Mesenchymal stem cell (in vitro differentiated cells and primary cell): ENCODE measurements around the gene GALNT13.

ENCODE experiments used
- DNase-seq: peaks from one replicate; pipeline ENCODE4 v3.0.0-alpha.2; 2013
- H2AFZ ChIP-seq: one replicate; pipeline ENCODE4 v1.6.1; 2013; ENCODE audit warnings: low read depth, mild to moderate bottlenecking, control low read depth, inconsistent platforms, low read length, moderate library complexity
- H2AK5ac ChIP-seq: 2 replicates; pipeline ENCODE4 v1.6.1; 2013; ENCODE audit warnings: low read length, moderate library complexity, mild to moderate bottlenecking, inconsistent platforms; ENCODE audit not compliant: severe bottlenecking
- H2BK120ac ChIP-seq: one replicate; pipeline ENCODE4 v1.6.1; 2013; ENCODE audit warnings: low read depth, mild to moderate bottlenecking, inconsistent platforms, low read length, moderate library complexity
- H2BK12ac ChIP-seq, 2 experiments: one replicate each; pipeline ENCODE4 v1.6.1; 2013; ENCODE audit warnings: inconsistent platforms in 2 of 2, low read length in 2 of 2, mild to moderate bottlenecking in 2 of 2, moderate library complexity in 2 of 2, control low read depth in 1 of 2
- H2BK15ac ChIP-seq: one replicate; pipeline ENCODE4 v1.6.1; 2013; ENCODE audit warnings: mild to moderate bottlenecking, low read depth, inconsistent platforms; ENCODE audit not compliant: poor library complexity, severe bottlenecking
- H2BK5ac ChIP-seq: 2 replicates; pipeline ENCODE4 v1.6.1; 2013; ENCODE audit warnings: low read depth, mild to moderate bottlenecking, low read length, control low read depth, inconsistent platforms; ENCODE audit not compliant: poor library complexity, severe bottlenecking
- H3K14ac ChIP-seq, 2 experiments: one replicate each; pipeline ENCODE4 v1.6.1; 2013; ENCODE audit warnings: inconsistent platforms in 2 of 2, low read length in 2 of 2, control low read depth in 1 of 2, mild to moderate bottlenecking in 1 of 2, moderate library complexity in 1 of 2
- H3K18ac ChIP-seq, 2 experiments: one replicate each; pipeline ENCODE4 v1.6.1; 2013; ENCODE audit warnings: inconsistent platforms in 2 of 2, low read length in 2 of 2, control low read depth in 1 of 2, low read depth in 1 of 2, mild to moderate bottlenecking in 1 of 2
- H3K23ac ChIP-seq, 2 experiments: one replicate each; pipeline ENCODE4 v1.6.1; 2013; ENCODE audit warnings: inconsistent platforms in 2 of 2, low read length in 2 of 2, mild to moderate bottlenecking in 2 of 2, moderate library complexity in 2 of 2, control low read depth in 1 of 2
- H3K27ac ChIP-seq: 2 replicates; pipeline ENCODE4 v1.5.1; 2013; ENCODE audit warnings: mild to moderate bottlenecking, moderate library complexity, low read length, control low read depth, inconsistent platforms; ENCODE audit not compliant: poor library complexity, severe bottlenecking
- H3K27me3 ChIP-seq, 2 experiments: 2 replicates each; pipeline versions ENCODE4 v1.6.1 to v1.7.0; 2013; ENCODE audit warnings: low read length in 2 of 2, mild to moderate bottlenecking in 2 of 2, moderate library complexity in 2 of 2, control low read depth in 1 of 2, inconsistent platforms in 1 of 2; ENCODE audit not compliant: control insufficient read depth in 1 of 2, insufficient read depth in 1 of 2
- H3K36me3 ChIP-seq, 2 experiments: 2 replicates each; pipeline versions ENCODE4 v1.6.1 to v1.7.0; 2013; ENCODE audit warnings: low read length in 2 of 2, control low read depth in 1 of 2, inconsistent platforms in 1 of 2, low read depth in 1 of 2, mild to moderate bottlenecking in 1 of 2; ENCODE audit not compliant: insufficient read depth in 2 of 2, control insufficient read depth in 1 of 2
- H3K4ac ChIP-seq, 2 experiments: one replicate each; pipeline ENCODE4 v1.6.1; 2013; ENCODE audit warnings: inconsistent platforms in 2 of 2, low read length in 2 of 2, mild to moderate bottlenecking in 2 of 2, moderate library complexity in 2 of 2, control low read depth in 1 of 2, low read depth in 1 of 2
- H3K4me1 ChIP-seq: 2 replicates; pipeline ENCODE4 v1.6.1; 2013; ENCODE audit warnings: low read depth, low read length, control low read depth; ENCODE audit not compliant: control insufficient read depth, insufficient read depth
- H3K4me2 ChIP-seq: 2 replicates; pipeline ENCODE4 v1.6.1; 2013; ENCODE audit warnings: low read length, mild to moderate bottlenecking, inconsistent platforms; ENCODE audit not compliant: poor library complexity, severe bottlenecking
- H3K4me3 ChIP-seq, 2 experiments: 2 replicates each; pipeline versions ENCODE4 v1.5.1 to v1.7.0; 2013; ENCODE audit warnings: low read length in 2 of 2, mild to moderate bottlenecking in 2 of 2, control low read depth in 1 of 2, low read depth in 1 of 2; ENCODE audit not compliant: insufficient read depth in 1 of 2
- H3K79me1 ChIP-seq: replicated peaks from 2 replicates; pipeline ENCODE4 v1.6.1; 2013; ENCODE audit warnings: mild to moderate bottlenecking, control low read depth, low read length, inconsistent platforms; ENCODE audit not compliant: poor library complexity, severe bottlenecking
- H3K9ac ChIP-seq: 2 replicates; pipeline ENCODE4 v1.7.0; 2013; ENCODE audit warnings: mild to moderate bottlenecking, low read length, moderate library complexity
- H3K9me3 ChIP-seq: 2 replicates; pipeline ENCODE4 v1.7.0; 2013; ENCODE audit warnings: mild to moderate bottlenecking, low read length; ENCODE audit not compliant: control insufficient read depth
- H4K8ac ChIP-seq: one replicate; pipeline ENCODE4 v1.6.1; 2013; ENCODE audit warnings: inconsistent platforms, mild to moderate bottlenecking, low read length, moderate library complexity
- H4K91ac ChIP-seq: one replicate; pipeline ENCODE4 v1.6.1; 2013; ENCODE audit warnings: mild to moderate bottlenecking, low read length, inconsistent platforms
- WGBS: methylation state at CpG from one replicate; pipeline ENCODE4 v1.1.7; 2013; ENCODE audit warnings: mixed read lengths; 5-methylcytosine and 5-hydroxymethylcytosine counted together

GALNT13 gene

DNA sequence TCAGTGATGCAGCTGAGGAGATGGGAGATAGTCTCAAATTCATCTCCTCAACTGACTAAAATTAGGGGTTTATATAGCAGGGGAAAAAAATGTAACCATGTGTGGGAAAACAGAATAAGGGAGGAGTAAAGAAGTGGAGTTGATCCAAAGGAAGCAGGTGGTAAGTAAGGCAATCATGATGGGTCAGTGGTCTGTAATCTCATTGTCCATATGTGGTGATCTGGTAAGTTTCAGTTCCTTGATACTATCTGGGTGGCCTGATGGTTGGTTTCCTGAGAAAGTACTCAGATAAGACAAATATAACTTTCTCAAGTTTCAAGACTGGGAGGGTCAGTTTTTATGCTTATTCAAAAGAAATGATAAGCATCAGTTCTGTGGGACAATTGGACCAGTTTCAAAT is 514.5 kb downstream of the GALNT13 start:
- Histone ChIP-seq H2BK120ac (no peak overlapping the region), H3K4me3 (no peak overlapping the region), H3K4ac (no peak overlapping the region), H3K23ac (no peak overlapping the region), H3K4me1 (no peaks in the 10 kb centered on the region), H2BK12ac (no peak overlapping the region), H3K18ac (no peak overlapping the region), H3K14ac (no peak overlapping the region), H3K9me3 (peaks cover 6% of the 10 kb centered on the region), H2AK5ac (no peak overlapping the region), H3K79me1 (no peaks in the 10 kb centered on the region), H3K27me3 (no peaks in the 10 kb centered on the region), H2AFZ (no peak overlapping the region), H2BK5ac (no peak overlapping the region), H2BK15ac (no peak overlapping the region), H3K4me2 (no peak overlapping the region), H4K91ac (no peak overlapping the region), H4K8ac (no peak overlapping the region), H3K36me3 (no peaks in the 10 kb centered on the region), H3K27ac (no peak overlapping the region), H3K9ac (no peak overlapping the region)
- no peak for DNase-seq

DNA sequence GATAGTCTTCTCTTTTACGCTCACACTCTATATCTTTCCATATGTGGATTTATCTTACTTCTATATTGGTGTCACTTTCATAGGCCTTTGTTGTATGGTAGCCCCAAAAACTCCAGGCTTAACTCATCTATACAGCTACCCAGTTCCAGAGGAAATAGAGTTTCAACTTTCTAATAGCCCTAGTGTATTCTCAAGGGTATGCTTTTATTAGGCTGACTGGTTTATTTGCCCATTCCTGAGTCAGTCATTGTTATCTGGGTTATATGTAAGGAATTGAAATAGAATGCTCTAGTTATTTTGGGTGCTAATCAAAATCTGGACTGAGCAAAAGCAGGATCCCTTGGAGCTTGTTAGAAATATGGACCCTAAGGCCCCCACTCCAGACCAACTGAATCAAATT is 519.3 kb downstream of the GALNT13 start:
- Histone ChIP-seq H4K91ac (no peak overlapping the region), H3K27me3 (no peaks in the 10 kb centered on the region), H2AFZ (no peak overlapping the region), H2BK12ac (no peak overlapping the region), H2AK5ac (no peak overlapping the region), H3K9me3 (peaks cover 8% of the 10 kb centered on the region), H3K36me3 (no peaks in the 10 kb centered on the region), H3K4me3 (no peak overlapping the region), H3K4ac (no peak overlapping the region), H3K23ac (no peak overlapping the region), H3K4me1 (no peaks in the 10 kb centered on the region), H2BK15ac (no peak overlapping the region), H2BK120ac (no peak overlapping the region), H3K18ac (no peak overlapping the region), H2BK5ac (no peak overlapping the region), H3K9ac (no peak overlapping the region), H3K27ac (no peak overlapping the region), H3K4me2 (no peak overlapping the region), H3K79me1 (no peaks in the 10 kb centered on the region), H3K14ac (no peak overlapping the region), H4K8ac (no peak overlapping the region)
- DNase-seq, result no peak
- WGBS, result no CpG with 5 or more reads among the region's 1 CpG

DNA sequence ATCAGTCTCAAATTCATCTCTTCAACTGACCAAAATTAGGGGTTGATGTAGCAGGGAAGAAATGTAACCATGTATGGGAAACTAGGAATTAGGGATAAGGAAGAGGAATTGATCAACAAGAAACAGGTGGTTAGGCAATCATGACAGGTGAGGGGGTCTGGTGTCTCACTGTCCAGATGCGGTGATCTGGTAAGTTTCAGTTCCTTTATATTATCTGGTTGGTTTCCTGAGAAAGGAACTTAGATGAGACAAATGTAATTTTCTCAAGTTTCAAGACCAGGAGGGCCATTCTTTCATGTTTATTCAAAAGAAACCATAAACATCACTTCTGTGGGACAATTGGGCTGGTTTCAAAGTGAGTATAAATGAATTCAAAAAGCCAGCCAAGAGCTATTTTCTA is 520.5 kb downstream of the GALNT13 start:
- no peaks in the 10 kb centered on the region for H3K27me3 ChIP-seq
- H3K9ac ChIP-seq, result no peak overlapping the region
- no peak overlapping the region for H3K18ac ChIP-seq
- H3K4me1 ChIP-seq, result no peaks in the 10 kb centered on the region
- H2AFZ ChIP-seq, result no peak overlapping the region
- H3K4ac ChIP-seq, result no peak overlapping the region
- H2BK15ac ChIP-seq, result no peak overlapping the region
- no peak for DNase-seq
- no peak overlapping the region for H2BK5ac ChIP-seq
- H2AK5ac ChIP-seq, result no peak overlapping the region
- H3K36me3 ChIP-seq, result no peaks in the 10 kb centered on the region
- H4K8ac ChIP-seq, result no peak overlapping the region
- no peak overlapping the region for H2BK12ac ChIP-seq
- H3K9me3 ChIP-seq, result peaks cover 8% of the 10 kb centered on the region
- no peak overlapping the region for H3K14ac ChIP-seq
- no peaks in the 10 kb centered on the region for H3K79me1 ChIP-seq
- no peak overlapping the region for H4K91ac ChIP-seq
- WGBS, result 50% methylated on average over 1 of the region's 1 CpG
- H3K4me2 ChIP-seq, result no peak overlapping the region
- no peak overlapping the region for H3K23ac ChIP-seq
- H3K27ac ChIP-seq, result no peak overlapping the region
- H3K4me3 ChIP-seq, result no peak overlapping the region
- H2BK120ac ChIP-seq, result no peak overlapping the region

DNA sequence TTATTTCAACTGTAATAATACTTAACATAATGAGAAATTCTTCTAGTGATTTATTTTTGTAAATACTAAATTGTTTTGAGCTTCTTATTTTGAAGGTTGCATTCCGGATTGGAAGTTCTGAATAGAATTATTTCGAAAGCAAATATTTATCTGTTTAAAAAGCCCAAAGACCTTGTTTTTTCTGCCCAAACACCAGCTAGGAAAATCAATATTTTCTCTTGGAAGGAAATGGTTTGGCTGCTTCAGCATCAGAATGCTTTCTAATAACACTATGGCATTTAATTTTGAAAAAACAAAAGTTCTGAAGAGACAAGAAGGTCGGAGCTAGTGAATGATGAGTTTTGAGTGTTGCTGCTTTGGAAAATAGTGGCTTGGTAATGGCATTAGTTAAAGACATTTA is 522.9 kb downstream of the GALNT13 start:
- no peak overlapping the region for H3K4me3 ChIP-seq
- H3K79me1 ChIP-seq, result no peaks in the 10 kb centered on the region
- H3K4me1 ChIP-seq, result no peaks in the 10 kb centered on the region
- DNase-seq, result no peak
- no peak overlapping the region for H2BK12ac ChIP-seq
- no peak overlapping the region for H3K18ac ChIP-seq
- no peak overlapping the region for H4K8ac ChIP-seq
- no peak overlapping the region for H3K14ac ChIP-seq
- peaks cover 4% of the 10 kb centered on the region for H3K9me3 ChIP-seq
- no peak overlapping the region for H3K4me2 ChIP-seq
- H3K4ac ChIP-seq, result no peak overlapping the region
- H3K27me3 ChIP-seq, result no peaks in the 10 kb centered on the region
- 85% methylated on average over 2 of the region's 3 CpGs for WGBS
- no peak overlapping the region for H3K27ac ChIP-seq
- no peak overlapping the region for H2AFZ ChIP-seq
- H3K23ac ChIP-seq, result no peak overlapping the region
- no peak overlapping the region for H3K9ac ChIP-seq
- no peaks in the 10 kb centered on the region for H3K36me3 ChIP-seq
- no peak overlapping the region for H2BK120ac ChIP-seq
- no peak overlapping the region for H4K91ac ChIP-seq
- no peak overlapping the region for H2BK5ac ChIP-seq
- no peak overlapping the region for H2AK5ac ChIP-seq
- no peak overlapping the region for H2BK15ac ChIP-seq
